Prostate gland (tissue), 1 donor: ENCODE results near the gene TMEM132A.

Experiments used
- POLR2A ChIP-seq: fragments of 450-650 bp; IDR thresholded peaks from one replicate; pipeline ENCODE4 v1.6.1; 2016; ENCODE audit warnings: antibody characterized with exemption, mild to moderate bottlenecking
- POLR2AphosphoS5 ChIP-seq: sonication (generic); formaldehyde crosslinking; IDR thresholded peaks from one replicate; pipeline ENCODE4 v1.6.1; 2017; ENCODE audit warnings: antibody characterized with exemption

DNA sequence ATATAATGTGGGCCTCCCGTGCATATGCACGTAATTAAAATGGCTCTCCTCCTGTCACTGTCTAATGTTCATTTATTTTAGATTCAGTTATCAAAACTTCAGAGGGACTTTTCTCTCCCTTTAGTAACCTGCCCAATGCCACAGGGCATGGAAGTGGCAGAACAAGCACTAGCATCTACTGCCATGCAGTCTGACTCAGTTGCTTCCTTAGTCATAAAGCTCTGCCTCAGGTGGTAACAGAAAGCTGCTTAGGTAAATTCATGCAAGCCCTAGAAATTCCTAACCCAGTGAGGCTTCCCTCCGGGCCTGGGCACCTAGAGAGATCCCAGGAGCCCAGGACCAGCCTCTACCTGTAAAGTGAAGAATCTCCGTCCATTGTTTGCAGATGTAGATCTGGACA is 26.8 kb upstream of the TMEM132A start:
- TF ChIP-seq POLR2A (no peak), POLR2AphosphoS5 (no peak)
